ENCODE results near the gene KIF11.

Gene KIF11

DNA sequence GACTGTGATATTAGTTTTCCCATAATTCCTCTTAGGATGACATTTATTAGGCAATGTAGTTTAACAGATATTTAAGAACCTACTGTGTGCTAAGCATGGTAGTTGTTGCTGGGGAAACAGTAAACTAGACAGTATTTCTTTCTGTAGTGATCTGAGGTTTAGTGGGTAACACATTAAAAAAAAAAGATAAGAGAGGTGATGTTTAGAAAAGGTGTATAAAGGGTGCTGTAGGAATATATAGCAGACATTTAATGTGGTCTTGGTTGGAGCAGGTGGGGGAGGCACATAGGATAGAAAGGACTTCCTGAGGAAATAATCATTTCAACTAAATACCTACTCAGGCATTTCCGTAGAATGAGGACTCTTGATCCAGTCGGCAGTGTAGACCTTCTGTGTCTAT lies 11.9 kb downstream of the KIF11 start:
- Histone ChIP-seq H3K27ac (no peak overlapping the region), H2AFZ (ENCODE audit: low read depth) (no peak overlapping the region), H3K4me1 (ENCODE audit: low read depth, poor library complexity, severe bottlenecking) (peaks cover 36% of the 10 kb centered on the region), H4K20me1 (ENCODE audit: insufficient read depth) (peaks cover 25% of the 10 kb centered on the region), H3K4me2 (no peak overlapping the region), H3K9ac (no peak overlapping the region), H3K4me3 (IDR thresholded peaks at IDR 0.05; ENCODE audit: insufficient read depth, low read depth, low read length) (no peak overlapping the region), H3K79me2 (ENCODE audit: insufficient read depth, low read depth) (peaks cover 89% of the 10 kb centered on the region), H3K36me3 (ENCODE audit: insufficient read depth) (peaks cover 15% of the 10 kb centered on the region; the same call in 1 of the 2 replicates), H3K27me3 (ENCODE audit: insufficient read depth, low read depth) (no peaks in the 10 kb centered on the region)
- TF ChIP-seq, protein P1, sequence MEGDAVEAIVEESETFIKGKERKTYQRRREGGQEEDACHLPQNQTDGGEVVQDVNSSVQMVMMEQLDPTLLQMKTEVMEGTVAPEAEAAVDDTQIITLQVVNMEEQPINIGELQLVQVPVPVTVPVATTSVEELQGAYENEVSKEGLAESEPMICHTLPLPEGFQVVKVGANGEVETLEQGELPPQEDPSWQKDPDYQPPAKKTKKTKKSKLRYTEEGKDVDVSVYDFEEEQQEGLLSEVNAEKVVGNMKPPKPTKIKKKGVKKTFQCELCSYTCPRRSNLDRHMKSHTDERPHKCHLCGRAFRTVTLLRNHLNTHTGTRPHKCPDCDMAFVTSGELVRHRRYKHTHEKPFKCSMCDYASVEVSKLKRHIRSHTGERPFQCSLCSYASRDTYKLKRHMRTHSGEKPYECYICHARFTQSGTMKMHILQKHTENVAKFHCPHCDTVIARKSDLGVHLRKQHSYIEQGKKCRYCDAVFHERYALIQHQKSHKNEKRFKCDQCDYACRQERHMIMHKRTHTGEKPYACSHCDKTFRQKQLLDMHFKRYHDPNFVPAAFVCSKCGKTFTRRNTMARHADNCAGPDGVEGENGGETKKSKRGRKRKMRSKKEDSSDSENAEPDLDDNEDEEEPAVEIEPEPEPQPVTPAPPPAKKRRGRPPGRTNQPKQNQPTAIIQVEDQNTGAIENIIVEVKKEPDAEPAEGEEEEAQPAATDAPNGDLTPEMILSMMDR (conservative IDR thresholded peaks at IDR 0.05; ENCODE audit: low read depth, low read length): no peak

DNA sequence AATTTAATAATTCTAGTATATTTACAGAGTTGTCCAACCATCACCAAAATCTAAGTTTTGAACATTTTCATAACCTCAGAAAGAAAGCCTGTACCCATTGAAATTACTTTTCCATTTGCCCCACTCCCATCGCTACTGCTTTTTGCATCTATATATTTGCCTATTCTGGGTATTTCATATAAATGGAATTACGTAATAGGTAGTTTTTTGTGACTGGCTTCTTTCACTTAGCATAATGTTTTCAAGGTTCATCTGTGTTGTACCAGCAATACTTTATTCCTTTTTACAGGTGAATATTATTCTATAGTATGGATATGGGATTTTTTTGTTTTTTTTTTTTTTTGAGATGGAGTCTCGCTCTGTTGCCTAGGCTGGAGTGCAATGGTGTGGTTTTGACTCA lies 22.6 kb downstream of the KIF11 start:
- H2AFZ ChIP-seq (ENCODE audit: low read depth): no peak overlapping the region
- H3K79me2 ChIP-seq (ENCODE audit: insufficient read depth, low read depth): peaks cover 15% of the 10 kb centered on the region; the same call in 1 of the 2 replicates
- H3K4me1 ChIP-seq (ENCODE audit: low read depth, poor library complexity, severe bottlenecking): no peaks in the 10 kb centered on the region
- H3K27ac ChIP-seq: no peak overlapping the region
- no peaks in the 10 kb centered on the region for H4K20me1 ChIP-seq (ENCODE audit: insufficient read depth)
- no peak overlapping the region for H3K4me3 ChIP-seq (IDR thresholded peaks at IDR 0.05; ENCODE audit: insufficient read depth, low read depth, low read length)
- TF ChIP-seq, protein P1 (conservative IDR thresholded peaks at IDR 0.05; ENCODE audit: low read depth, low read length): no peak
- H3K27me3 ChIP-seq (ENCODE audit: insufficient read depth, low read depth): no peaks in the 10 kb centered on the region
- H3K4me2 ChIP-seq: no peak overlapping the region
- H3K9ac ChIP-seq: no peak overlapping the region
- H3K36me3 ChIP-seq (ENCODE audit: insufficient read depth): peaks cover 15% of the 10 kb centered on the region; the same call in 1 of the 2 replicates

DNA sequence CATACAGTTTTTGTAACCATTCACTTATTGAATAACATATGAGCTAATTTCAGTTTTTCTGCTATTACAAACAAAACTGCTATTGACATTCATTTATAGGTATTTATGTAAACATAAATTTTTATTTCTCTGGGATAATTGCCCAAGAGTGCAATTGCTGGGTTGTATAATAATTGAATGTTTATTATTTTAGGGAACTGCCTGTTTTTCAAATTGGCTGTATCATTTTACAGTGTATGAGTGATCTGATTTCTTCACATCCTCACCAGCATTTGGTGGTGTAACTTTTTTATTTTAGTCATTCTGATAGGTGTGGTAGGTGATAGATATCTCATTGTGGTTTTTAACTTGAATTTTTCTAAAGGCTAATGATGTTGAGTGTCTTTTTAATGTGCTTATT lies 26.4 kb downstream of the KIF11 start:
- H3K4me3 ChIP-seq (IDR thresholded peaks at IDR 0.05; ENCODE audit: insufficient read depth, low read depth, low read length): no peak overlapping the region
- H3K4me1 ChIP-seq (ENCODE audit: low read depth, poor library complexity, severe bottlenecking): no peaks in the 10 kb centered on the region
- H2AFZ ChIP-seq (ENCODE audit: low read depth): no peak overlapping the region
- H3K4me2 ChIP-seq: no peak overlapping the region
- TF ChIP-seq, protein P1 (conservative IDR thresholded peaks at IDR 0.05; ENCODE audit: low read depth, low read length): no peak
- H4K20me1 ChIP-seq (ENCODE audit: insufficient read depth): no peaks in the 10 kb centered on the region
- no peak overlapping the region for H3K9ac ChIP-seq
- H3K27ac ChIP-seq: no peak overlapping the region
- H3K79me2 ChIP-seq (ENCODE audit: insufficient read depth, low read depth): peaks cover 9% of the 10 kb centered on the region; the same call in 1 of the 2 replicates
- peaks cover 12% of the 10 kb centered on the region; the same call in 1 of the 2 replicates for H3K36me3 ChIP-seq (ENCODE audit: insufficient read depth)
- H3K27me3 ChIP-seq (ENCODE audit: insufficient read depth, low read depth): no peaks in the 10 kb centered on the region

DNA sequence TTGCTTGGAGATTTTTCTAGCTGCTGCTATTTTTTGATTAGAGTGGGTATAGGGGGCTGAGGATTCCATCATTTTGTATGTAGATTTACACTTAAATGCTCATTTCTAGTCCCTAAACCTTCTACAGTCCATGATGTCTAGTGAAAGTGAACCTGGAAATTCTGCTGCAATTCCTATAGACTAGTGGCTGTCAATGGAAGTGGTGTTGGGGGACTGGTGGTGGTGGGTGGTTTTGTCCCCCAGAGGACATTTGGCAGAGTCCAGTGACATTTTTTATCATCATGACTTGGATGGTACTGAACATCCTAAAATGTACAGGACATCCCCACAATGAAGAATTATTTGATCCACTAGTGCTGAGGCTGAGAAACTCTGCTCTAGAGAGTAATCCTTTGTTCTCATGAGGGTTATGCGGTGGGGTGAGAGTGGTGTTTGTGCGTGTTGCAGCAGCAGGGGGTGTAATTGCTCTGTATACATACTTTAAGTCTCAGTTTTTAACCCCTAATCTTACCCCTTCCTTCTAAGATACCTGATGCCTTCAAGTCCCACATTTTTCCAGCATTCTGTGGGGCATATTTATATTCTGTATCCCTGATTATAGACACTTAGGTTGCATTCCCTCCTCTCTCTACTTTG lies 35.0 kb downstream of the KIF11 start:
- peaks cover 9% of the 10 kb centered on the region; the same call in 1 of the 2 replicates for H3K36me3 ChIP-seq (ENCODE audit: insufficient read depth)
- TF ChIP-seq, protein P1 (conservative IDR thresholded peaks at IDR 0.05; ENCODE audit: low read depth, low read length): no peak

More for the DNA sequence above, 35.0 kb downstream of the KIF11 start:
- H3K4me3 ChIP-seq (IDR thresholded peaks at IDR 0.05; ENCODE audit: insufficient read depth, low read depth, low read length): no peak overlapping the region
- H3K27me3 ChIP-seq (ENCODE audit: insufficient read depth, low read depth): no peaks in the 10 kb centered on the region
- H3K9ac ChIP-seq: no peak overlapping the region
- no peak overlapping the region for H3K4me2 ChIP-seq
- no peak overlapping the region for H3K27ac ChIP-seq
- no peaks in the 10 kb centered on the region for H3K4me1 ChIP-seq (ENCODE audit: low read depth, poor library complexity, severe bottlenecking)
- H2AFZ ChIP-seq (ENCODE audit: low read depth): no peak overlapping the region
- no peaks in the 10 kb centered on the region for H3K79me2 ChIP-seq (ENCODE audit: insufficient read depth, low read depth)
- H4K20me1 ChIP-seq (ENCODE audit: insufficient read depth): no peaks in the 10 kb centered on the region

Data from KMS-11 (cell line).